GM10266 (cell line): ENCODE results near the gene CFAP92.

Experiments used
- DNase-seq: peaks from one replicate; pipeline ENCODE4 v3.0.0; 2012; ENCODE audit errors: extremely low spot score
- TF ChIP-seq, protein P1 (sequence below): IDR thresholded peaks from 2 replicates; pipeline ENCODE4 v1.5.1; 2012; ENCODE audit warnings: mild to moderate bottlenecking, low read depth; ENCODE audit not compliant: control insufficient read depth, insufficient read depth; ENCODE audit errors: missing control alignments

Gene CFAP92

DNA sequence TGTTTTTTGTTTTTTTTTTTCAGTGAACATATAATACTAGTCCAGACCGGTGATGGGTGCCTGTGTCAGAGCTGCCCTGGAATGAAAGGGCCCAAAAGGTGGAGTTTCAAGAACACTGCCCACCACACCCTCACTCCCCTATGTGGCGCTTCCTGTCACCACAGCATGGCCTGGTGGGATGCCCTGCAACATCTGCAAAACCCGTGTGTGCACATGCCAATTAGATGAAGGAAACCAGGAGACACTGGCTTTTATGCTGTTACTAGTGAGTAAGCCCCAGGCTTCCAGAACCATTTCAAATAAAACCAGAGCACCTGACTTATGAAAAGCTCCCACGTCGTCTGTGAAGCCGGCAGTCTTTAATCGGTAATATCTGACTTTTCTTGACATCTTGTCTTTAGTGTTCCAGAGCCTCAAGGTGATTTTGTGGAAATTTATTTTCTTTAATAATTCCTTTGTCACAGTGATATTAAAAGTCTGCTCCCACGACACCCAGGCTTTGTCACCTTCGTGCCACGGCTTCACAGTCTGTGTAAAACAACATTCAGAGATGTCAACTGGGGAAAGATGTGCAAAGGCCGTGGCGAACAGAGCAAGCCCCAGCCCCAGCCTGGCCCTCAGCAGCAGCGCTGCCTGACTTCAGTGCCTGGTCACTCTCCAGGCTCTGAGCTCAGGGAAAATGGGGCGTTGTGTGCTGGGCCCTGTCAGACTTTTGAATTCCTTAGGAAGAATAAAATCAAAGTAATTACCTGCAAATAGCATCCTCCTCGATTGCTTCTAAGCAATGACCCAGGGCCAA lies 6.4 kb downstream of the CFAP92 start:
- TF ChIP-seq, protein P1, sequence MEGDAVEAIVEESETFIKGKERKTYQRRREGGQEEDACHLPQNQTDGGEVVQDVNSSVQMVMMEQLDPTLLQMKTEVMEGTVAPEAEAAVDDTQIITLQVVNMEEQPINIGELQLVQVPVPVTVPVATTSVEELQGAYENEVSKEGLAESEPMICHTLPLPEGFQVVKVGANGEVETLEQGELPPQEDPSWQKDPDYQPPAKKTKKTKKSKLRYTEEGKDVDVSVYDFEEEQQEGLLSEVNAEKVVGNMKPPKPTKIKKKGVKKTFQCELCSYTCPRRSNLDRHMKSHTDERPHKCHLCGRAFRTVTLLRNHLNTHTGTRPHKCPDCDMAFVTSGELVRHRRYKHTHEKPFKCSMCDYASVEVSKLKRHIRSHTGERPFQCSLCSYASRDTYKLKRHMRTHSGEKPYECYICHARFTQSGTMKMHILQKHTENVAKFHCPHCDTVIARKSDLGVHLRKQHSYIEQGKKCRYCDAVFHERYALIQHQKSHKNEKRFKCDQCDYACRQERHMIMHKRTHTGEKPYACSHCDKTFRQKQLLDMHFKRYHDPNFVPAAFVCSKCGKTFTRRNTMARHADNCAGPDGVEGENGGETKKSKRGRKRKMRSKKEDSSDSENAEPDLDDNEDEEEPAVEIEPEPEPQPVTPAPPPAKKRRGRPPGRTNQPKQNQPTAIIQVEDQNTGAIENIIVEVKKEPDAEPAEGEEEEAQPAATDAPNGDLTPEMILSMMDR: no peak
- DNase-seq: no peak

DNA sequence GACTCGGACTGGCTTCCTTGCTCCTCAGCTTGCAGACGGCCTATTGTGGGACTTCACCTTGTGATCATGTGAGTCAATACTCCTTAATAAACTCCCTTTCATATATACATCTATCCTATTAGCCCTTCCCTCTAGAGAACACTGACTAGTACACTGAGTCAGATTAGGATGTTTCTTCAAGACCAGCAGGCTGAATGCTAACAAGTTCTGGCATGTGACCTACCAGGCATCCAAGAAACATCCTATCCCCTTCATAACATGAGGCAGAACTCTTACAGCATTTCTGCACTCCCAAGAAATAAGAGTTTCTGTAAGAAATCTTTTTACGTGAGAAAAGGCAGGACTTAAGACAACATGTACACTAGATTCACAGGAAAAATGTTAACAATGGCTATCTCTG lies 9.3 kb downstream of the CFAP92 start:
- TF ChIP-seq, protein P1: no peak
- no peak for DNase-seq

DNA sequence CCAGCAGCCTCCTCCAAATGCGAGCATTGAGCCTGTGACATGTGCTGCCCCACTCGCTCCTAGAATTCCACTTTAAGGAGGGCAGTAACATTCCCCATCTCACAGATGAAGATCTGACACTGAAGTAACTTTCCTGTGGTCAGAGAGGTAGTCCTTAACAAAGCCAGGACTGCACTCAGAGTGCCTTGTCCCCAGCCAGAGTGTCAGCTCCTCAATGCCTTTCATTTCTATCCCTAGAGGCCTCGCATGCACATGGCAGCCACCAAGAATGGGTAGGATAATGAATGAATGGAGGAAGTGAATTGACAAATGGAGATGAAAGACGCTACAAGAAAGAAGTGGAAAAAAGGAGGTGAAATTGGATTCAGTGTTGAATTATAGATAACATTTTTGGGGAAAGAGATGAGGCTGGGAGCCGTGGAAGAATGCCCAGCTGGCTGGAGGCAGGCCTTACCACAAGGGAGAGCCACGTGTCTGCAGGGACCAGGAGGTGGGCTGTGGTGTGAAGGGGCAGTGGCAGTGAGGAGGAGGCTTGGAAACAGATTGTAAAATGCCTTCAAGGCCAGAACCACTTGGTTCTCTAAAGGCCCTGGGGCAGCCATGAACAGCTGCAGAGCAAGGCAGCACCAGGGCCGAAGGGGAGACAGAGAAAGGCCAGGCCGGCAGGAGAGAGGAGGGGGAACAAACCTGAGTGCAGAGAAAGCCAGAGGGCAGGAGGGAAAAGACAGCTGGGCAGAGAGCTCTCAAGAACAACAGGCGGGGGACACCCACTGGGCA lies 10.4 kb downstream of the CFAP92 start:
- TF ChIP-seq, protein P1: no peak
- DNase-seq: no peak

GRCh38 chr3:128975276-128975675 lies 18.6 kb downstream of the CFAP92 start:
- no peak for DNase-seq
- TF ChIP-seq, protein P1: no peak

DNA sequence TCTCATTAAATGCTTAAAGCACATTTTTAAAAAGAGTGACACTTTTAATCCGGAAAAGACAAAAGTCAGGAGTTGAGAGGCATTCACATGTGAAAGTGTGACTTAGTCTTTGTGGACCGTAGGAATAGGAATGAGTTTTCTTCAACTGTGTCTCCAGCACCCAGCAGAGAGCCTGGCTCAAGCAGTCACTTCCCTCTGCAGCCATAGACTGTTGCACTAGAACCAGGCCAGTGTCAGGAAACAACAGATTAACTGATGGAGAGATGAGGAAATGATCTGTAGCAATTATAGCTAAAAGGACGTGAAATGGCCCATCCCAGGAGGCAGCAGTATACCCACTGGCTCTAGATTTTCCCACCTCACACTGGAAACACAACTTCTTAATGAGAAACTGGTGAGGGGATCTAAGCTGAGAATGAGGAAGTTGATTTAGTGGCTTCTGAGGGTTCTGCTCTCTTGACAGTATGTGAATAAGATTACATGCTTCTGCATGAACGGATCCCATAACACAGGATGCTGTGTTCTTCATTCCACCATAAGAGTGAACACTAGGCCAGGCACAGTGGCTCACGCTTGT lies 19.8 kb downstream of the CFAP92 start:
- no peak for DNase-seq

GRCh38 chr3:128971421-128972100 lies 22.3 kb downstream of the CFAP92 start:
- no peak for DNase-seq
- TF ChIP-seq, protein P1: no peak

More for the DNA sequence above, 19.8 kb downstream of the CFAP92 start:
- TF ChIP-seq, protein P1: no peak

DNA sequence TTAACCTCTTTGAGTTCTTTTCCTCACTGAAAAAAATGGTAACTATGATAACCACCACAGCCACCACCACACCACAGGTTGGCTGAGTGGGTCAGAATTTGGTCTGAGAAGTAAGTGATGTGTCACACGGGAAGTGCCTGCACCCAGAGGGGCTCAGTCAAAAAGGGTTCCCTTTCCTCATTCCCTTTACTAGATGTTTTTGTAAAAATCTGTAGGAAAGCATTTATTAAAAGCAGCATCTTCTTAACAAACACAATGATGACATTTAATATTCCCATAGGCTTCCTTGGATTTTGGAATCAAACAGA lies 23.2 kb downstream of the CFAP92 start:
- TF ChIP-seq, protein P1: no peak
- no peak for DNase-seq
